GM18909 (cell line): ENCODE data around the gene PATE3.

ENCODE experiments used
- ATAC-seq: cut with Tn5 transposase; IDR thresholded peaks from one replicate; pipeline ENCODE4 v1.9.1; 2021; ENCODE audit warnings: mild to moderate bottlenecking; ENCODE audit not compliant: unreplicated experiment, poor library complexity

Gene PATE3, protein sequence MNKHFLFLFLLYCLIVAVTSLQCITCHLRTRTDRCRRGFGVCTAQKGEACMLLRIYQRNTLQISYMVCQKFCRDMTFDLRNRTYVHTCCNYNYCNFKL

DNA sequence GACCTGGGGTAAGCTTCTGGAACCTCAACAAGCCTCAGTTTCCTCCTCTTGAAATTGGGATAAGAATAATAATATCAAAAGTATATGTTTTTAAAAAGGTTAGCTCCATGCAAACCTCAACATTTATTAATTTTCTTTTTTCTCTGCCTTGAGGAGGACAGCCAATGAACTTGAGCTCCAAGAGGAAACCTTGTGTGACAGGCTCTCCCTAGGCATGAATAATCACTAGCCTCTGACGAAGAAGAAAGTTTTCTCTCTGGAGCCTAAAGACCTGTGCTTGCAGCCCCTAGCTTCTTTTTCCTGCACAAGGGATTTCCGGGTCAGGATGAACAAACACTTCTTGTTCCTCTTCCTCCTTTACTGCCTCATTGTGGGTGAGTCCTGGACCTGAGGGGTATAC is at the start of gene PATE3:
PATE3 (plus strand) TSS at position 301 of the 400 bp plus-strand sequence; CDS start at position 326, 25 bp downstream.
- ATAC-seq = no peak

DNA sequence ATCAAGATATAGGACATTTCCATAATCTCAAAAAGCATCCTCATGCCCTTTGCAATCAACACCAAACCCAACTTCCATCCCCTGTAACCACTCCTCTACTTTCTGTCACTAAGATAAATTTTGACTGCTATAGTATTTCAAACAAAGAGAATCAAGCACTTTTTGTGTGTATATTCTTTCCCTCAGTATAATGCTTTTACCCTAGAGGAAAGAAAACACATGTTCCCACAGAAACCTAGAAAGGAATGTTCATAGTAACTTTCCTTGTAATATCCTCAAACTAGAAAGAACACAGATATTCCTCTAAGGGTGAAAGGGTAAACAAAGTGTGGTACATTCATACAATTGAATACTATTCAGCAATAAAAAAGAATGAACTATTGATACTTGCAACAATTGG is 47.3 kb upstream of the PATE3 start:
- ATAC-seq = no peak

DNA sequence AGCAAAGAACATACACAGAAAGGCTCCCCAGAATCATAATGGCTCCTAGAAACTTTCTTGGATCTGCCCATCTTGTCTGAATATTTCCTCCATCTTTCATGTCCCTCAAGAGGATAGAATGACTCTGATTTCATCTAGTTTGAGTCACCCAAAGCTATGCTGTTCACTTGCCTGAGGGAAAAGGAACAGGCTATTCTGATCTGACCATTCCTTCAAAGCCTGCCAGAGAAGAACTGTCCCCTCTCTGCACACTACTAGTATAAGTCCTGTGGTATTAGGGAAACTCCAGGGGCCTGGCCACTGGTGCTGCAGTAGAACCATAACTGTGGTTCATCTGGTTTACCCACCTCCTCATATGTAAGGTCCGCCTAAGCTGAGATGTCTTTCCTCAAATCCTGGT is 44.2 kb upstream of the PATE3 start:
- no peak for ATAC-seq

DNA sequence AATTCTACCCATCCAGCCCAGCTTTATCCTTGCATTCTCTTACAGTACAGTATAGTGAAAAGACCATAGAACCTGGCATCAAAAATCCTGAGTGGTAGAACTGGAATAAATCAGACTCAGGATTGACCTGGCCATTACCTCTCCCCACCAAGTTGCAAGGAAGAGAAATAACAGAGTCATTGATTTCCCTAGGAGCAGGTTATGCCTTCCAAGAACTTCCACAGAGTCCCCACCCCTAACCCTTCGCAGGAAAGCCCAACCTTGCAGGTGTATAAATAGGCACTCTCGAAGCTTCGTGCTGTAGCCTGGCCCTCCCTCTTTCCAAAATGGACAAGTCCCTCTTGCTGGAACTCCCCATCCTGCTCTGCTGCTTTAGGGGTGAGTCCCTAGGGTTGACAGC is 41.9 kb upstream of the PATE3 start, which contains the start of gene PATE1:
PATE1 (plus strand) TSS at position 301 of the 400 bp plus-strand sequence; CDS start at position 327, 26 bp downstream.
- ATAC-seq = no peak

DNA sequence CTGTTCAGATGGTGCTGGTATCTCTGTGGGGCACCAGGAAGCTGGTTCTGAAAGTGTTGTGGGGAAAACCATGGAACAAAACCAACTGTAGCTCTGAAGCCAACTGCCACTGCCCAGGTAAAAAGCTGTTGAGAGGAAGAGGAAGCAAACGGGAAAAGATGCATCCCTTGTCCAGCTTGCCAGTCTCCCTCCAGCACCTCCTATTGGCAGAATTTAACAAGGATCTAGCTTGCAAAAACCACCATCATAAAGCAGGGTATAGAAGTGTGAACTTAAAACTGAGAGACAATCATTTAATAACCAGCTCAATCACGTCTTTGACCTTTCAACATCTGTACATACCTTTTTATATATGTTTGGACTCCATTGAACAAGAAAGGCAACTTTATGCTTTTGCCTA is 37.3 kb upstream of the PATE3 start:
- no peak for ATAC-seq

DNA sequence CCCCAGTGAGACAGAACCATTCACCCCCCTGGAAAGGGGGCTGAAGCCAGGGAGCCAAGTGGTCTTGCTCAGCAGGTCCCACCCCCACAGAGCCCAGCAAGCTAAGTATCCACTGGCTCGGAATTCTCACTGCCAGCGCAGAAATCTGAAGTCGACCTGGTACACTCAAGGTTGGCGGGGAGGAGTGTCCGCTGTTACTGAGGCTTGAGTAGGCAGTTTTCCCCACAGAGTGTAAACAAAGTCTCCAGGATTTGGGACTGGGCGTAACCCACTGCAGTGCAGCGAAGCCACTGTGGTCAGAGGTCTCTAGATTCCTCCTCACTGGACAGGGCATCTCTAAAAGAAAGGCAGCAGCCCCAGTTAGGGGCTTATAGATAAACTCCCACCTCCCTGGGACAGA is 31.9 kb upstream of the PATE3 start:
- no peak for ATAC-seq

DNA sequence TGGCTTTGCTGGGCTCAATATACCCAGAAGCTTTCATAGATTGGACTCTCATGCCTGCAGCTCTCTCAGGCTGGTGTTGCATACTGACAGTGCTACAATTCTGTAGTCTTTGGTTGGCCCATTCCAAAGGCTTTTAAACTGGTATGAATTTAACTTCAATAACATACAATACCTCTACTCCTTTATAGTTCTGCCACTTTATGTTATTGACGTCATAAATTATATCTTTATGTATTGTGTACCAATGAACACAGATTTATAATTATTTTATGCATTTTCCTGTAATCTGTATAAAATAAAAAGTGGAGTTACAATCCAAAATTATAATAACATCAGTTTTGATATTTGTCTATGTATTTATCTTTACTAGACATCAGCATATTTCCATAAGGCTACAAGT is 25.5 kb upstream of the PATE3 start:
- no peak for ATAC-seq

DNA sequence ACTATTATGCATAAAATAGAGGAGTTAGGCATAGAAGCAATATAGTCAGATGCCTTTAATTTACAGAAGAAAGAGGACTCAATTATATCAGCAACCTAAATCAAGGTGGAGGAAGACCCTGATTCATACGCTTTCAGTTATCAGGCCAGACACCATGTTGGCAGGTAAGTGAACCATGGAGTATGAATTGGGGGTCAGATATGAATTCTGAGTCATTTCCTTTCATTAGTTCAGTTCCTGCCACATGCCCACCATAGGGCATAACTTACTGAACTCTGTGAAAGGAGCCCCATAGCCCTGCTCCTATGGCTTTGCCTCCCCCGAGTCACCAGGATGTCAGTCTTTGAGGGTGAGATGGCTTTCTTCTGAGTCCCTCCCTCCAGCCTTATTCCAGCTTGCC is 24.4 kb upstream of the PATE3 start:
- no peak for ATAC-seq

DNA sequence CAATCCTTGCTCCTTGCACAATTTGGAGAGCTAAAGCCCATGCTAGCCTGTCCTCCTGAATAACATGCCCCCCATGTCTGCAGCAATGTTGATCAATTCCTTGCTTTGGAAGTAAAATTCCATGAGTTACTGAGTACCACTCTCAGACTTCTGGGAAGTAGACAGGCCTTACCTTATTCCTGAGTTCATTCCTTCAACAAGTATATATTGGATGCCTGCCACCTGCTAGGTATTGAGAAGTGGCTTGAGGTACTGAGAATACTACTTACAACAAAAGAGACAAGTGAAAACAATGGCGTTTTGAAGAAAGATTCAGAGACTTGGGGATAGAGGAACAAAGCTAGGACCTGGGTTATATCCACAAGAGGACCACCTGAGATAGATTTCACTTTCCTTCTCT is 21.7 kb upstream of the PATE3 start:
- no peak for ATAC-seq

DNA sequence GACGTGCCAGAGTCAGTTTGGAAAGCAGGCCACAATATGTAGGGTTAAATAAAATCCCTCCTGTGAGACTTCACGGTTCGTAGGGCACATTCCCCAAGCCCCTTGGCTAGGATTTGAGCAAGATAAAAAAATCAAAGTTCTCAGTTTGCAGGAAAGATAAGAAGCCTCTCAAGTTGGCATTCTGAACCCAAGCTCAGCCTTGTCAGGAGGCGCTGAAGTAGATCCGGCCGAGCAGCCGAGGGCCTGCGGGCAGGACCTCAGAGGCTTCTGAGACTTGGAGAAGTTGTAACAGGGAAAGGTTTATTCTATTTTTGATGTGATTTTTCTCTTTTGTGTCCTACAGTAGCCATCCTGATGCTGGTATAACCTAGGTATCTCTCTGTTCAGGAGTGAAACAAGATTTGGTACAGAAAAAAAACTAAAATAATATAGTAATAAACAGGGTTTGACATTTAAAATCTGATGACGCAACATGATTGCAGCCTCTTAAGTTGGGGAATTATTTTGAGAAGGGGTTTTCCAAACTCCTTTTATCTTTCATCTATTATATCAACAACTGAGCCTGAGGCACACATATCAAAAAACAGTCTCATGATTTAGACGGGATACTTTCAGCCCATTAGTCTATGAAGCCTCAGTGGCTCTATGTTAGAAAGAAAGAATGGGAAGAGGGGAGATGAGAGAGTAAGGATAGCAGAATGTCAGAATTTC is 19.4 kb upstream of the PATE3 start:
- ATAC-seq = no peak

DNA sequence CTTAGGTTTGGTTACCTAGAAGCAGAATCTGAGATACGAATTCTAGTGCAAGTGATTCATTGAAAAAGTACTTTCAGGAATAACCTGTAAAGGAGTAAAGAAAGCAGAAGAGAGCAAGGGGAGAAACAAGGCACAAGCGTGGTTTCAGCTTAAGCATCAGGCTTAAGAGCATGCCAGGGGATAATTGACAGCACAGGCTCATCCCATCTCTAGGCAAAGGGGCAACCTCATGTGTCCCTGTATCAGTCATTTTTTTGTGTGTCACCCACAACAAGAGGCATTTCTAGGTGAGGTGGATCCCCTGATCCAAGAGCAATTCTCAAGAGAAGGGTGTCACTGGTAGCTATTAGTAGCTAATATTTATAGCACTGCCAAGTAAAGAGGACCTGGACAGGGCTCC is 17.3 kb upstream of the PATE3 start:
- ATAC-seq = no peak

DNA sequence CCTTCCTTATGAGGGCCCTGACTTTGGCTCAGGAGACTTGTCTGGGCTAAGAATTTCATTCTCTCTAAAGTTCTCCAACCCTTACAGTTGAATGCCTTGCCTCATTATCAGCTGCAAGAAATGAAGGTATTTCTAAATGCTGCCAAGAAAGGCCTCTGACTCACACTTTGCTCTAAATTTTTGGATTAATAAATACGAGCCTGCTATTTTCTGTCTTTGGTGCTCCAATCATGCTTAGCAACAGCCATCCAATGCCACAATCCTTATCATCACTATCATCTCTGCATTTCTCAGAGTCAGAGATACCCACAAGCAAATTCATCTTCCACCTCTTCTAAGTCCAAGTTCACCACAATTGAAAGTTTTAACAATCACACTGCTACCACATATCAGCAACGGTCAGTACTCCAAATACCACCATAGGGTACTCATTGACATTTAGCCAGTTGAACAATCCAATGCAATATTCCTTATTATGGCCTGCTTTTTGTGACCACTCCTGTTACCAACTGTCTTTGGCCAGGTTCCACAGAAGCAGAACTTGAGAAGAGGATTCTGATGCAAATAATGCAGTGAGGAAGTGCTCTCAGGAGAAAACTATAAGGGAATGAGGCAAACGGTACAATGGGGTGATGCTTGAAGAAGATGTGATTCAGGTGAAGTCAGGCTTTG is 15.0 kb upstream of the PATE3 start:
- no peak for ATAC-seq

DNA sequence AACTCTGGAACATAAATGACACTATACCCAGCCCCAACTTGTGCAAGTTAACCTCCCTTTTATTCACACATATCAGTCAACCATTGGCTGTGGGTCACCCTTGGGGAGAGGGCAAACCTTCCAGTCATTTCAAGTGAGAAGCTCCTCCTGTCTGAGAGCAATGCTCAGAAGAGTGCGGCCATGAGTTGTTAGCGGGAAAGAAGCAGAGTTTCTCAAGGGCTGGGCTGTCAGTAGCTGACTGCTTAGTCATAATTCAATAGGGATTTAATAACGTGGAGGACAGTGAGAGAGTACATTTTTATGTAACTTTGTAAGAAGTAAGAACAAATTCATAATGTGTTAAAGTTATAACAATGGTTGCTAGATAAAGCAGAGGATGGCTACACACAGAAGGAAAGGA is 14.4 kb upstream of the PATE3 start:
- no peak for ATAC-seq

DNA sequence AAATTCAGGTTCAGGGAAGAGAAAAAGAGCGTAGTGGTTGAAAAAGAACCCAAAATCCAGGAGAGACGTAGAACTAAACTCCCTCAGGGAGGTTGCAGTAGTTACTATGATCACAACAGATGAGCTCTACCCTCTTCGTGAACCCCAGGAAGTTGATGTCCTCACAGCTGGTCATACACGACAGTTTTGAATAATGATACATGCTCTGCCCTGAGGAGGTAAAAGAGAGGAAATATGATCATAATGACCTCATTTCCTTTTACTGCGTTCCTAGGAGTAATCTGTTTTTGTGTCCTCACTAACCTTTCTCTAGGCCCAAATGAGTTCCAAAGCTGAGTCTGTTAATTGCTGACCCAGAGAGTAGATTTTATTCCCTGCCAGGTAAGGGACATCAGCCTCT is 10.6 kb upstream of the PATE3 start:
- ATAC-seq = no peak

DNA sequence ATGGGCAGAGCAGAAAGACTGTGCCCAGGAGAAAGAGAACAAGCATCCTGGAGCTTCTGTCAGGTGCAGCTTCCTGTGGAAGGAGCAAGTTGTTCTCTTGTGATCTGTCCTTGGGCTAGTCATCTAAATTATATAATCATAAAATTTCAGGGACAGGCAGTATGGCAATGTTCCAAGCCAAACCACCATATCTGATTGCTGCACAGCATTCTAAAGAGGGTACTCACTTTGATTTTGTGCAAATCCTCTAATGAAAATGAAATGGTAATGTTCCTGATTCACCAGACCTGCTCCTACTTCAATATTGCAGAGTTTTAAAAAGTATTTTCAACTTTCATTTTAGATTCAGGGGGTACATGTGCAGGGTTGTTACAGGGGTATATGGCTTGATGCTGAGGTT is 9.2 kb upstream of the PATE3 start, which contains the start of gene PATE2:
PATE2 (minus strand) TSS at position 101 of the 400 bp plus-strand sequence; CDS start at position 46, 55 bp downstream.
- ATAC-seq = no peak

DNA sequence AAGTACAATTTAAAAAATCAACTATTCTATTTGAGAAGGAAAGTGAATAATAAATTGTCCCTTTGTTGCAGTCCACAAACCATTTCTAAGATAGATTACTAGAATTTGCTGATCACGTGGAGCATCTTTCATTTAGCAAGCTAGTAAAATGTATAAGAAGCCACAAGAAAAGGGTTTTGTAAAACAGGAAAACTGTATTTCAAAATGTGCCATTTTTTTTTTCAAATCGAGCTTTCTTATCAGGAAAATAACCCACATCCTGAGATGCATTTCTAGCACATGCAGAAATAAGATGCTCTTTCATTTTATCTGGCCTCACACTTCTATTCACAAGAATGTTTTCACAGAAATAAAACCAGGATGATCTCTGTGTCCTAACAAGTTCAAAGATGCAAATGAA is 3.2 kb upstream of the PATE3 start:
- no peak for ATAC-seq

DNA sequence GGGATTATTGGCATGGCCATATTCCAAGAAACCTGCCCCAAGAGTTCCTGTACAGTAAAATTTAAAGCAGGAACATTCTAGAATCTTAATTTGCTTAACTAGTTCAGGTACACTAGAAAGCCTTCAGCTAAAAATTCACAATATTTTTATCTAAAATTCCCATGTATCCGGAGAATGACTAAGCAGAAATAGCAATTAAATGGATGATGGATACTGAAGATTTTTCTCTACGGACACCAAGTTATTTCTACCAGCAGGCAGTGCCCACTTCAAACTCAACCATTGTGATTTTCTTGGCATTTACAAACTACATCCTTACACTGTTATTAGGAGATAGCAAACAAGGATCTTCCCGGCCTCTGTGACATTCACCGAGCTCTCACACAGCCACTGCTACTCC is 2.9 kb downstream of the PATE3 start:
- ATAC-seq = no peak

DNA sequence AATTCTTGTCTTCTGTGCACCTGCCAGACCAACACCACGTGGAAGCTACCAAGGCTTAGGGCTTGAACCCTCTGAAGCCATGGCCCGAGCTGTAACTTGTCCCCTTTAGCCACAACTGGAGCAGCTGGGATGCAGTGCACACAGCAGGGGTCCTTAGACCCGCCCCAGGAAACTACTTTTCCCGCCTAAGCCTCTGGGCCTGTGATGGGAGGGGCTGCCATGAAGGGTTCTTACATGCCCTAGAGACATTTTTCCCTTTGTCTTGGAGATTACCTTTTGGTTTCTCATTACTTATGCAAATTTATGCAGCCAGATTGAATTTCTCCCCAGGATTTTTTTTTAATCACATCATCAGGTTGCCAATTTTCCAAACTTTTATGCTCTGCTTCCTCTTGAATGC is 9.7 kb downstream of the PATE3 start:
- ATAC-seq = no peak

DNA sequence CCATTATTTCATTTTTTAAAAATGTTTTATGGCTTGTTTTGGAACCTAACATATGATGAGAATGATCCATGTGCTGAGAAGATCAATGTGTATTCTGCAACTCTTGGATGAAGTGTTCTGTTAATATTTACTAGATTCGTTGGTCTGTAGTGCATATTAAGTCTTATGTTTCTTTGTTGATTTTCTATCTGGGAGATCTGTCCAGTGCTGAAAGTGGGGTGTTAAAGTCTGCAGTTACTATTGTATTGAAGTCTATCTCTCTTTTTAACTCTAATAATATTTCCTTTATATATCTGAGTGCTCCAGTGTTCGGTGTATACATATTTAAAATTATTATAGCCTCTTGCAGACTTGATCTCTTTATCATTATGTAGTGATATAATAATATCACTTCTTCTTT is 11.9 kb downstream of the PATE3 start:
- ATAC-seq = no peak

DNA sequence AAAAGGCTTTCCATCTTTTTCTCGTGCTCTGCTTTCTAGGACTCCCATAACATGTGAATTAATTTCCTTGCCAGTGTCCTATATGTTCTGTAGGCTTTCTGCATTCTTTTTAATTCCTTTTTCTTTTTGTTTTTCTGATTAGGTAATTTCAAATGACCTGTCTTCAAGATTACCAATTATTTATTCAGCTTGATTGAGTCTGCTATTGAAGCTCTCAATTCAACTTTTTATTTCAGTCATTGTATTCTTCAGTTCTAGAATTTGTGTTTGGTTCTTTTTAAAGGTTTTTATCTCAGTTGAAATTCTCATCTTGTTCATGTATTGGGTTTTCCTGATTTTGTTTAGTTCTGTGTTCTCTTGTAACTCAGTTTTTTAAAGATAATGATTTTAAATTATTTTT is 14.5 kb downstream of the PATE3 start:
- no peak for ATAC-seq

DNA sequence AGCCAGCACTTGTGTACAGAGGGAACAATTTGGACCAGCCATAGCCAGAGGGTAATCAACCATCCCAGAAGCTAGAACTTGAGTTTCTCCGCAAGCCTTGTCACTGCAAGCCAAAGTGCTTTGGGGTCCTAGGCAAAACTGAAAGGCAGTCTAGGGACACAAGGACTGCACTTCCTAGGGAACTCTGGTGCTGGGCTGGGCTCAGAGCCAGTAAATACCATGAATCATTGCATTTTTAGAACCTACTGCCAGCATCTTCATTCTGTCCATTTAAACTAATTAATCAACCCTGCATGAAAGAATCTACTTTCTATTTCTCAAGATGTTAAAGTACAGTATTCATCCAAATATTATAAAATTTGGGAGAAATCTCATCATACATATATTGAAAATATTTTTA is 20.0 kb downstream of the PATE3 start:
- no peak for ATAC-seq

DNA sequence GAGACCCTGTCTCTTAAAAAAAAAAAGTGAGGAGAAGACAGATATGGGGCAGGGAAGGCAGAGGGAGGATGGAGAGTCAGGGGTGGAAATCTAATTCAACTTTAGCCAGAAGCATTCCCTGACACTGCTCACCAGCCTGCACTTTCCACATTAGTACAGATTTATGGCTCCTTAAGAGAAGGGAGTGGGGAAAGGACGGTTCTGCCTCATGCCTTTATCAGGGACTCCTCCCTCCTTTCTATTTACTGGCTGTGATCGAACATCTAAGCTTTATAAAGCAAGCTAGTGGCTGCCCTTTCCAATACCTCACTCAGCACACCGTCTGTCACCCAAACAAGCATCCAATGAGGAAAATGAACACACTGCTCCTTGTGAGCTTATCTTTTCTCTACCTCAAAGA is 45.1 kb downstream of the PATE3 start, which contains the start of gene PATE4:
PATE4 (plus strand) TSS at position 301 of the 400 bp plus-strand sequence; CDS start at position 345, 44 bp downstream.
- ATAC-seq = no peak
